B cell (primary cell): ENCODE measurements around the gene NUCB1. TPM values are rescaled to one million over a fixed set of nuclear protein-coding genes. Genes with fewer than 3 reads are reported as not detected.

Source experiments
- ATAC-seq: fragments of 200-7000 bp; cut with Tn5 transposase; one replicate; pipeline ENCODE4 v1.10.0; 2021; ENCODE audit warnings: low read depth, mild to moderate bottlenecking, moderate number of reproducible peaks, moderate library complexity
- CTCF ChIA-PET: fragments of 350-600 bp; sonication (Branson Sonifier 250); formaldehyde crosslinking; loops from one replicate; lab custom pipeline; 2021; ENCODE audit warnings: antibody characterized with exemption, inconsistent platforms; lab: Charles Lee
- POLR2A ChIA-PET: fragments of 350-600 bp; sonication (Branson Sonifier 250); formaldehyde crosslinking; loops from one replicate; lab custom pipeline; 2021; ENCODE audit warnings: antibody characterized with exemption; lab: Charles Lee
- DNase-seq: peaks from one replicate; pipeline ENCODE4 v3.0.0; 2013
- H2AFZ ChIP-seq: 2 replicates; pipeline ENCODE4 v1.6.1; 2012; ENCODE audit warnings: mild to moderate bottlenecking, low read depth, low read length; ENCODE audit not compliant: insufficient read depth, poor library complexity, severe bottlenecking
- H3K27ac ChIP-seq, 2 donors: 1 replicate in 1 of 2; 2 replicates in 1 of 2; pipeline ENCODE4 v1.5.1; 2012 to 2013; ENCODE audit warnings: low read length in 2 of 2, mild to moderate bottlenecking in 2 of 2, moderate library complexity in 1 of 2
- H3K27me3 ChIP-seq, 4 experiments: fragments of 200-600 bp in 1 of 4; sonication (generic) in 1 of 4; replicated peaks in 1 of 4; 1 replicate in 2 of 4; 2 replicates in 2 of 4; pipeline versions ENCODE4 v1.6.1 to v1.7.0; 2013 to 2016; ENCODE audit warnings: low read length in 3 of 4, mild to moderate bottlenecking in 2 of 4, mixed read lengths in 1 of 4, moderate library complexity in 1 of 4; ENCODE audit not compliant: insufficient read depth in 4 of 4, control insufficient read depth in 3 of 4; ENCODE audit errors: control extremely low read depth in 1 of 4
- H3K36me3 ChIP-seq, 2 experiments: replicated peaks in 1 of 2; 1 replicate in 1 of 2; 2 replicates in 1 of 2; pipeline versions ENCODE4 v1.6.1 to v1.7.1; 2013; ENCODE audit warnings: low read length in 1 of 2; ENCODE audit not compliant: insufficient read depth in 2 of 2, control insufficient read depth in 1 of 2; ENCODE audit errors: control extremely low read depth in 1 of 2, extremely low read depth in 1 of 2
- H3K4me1 ChIP-seq, 2 donors: fragments of 200-600 bp in 1 of 2; sonication (generic) in 1 of 2; 1 replicate in 1 of 2; 2 replicates in 1 of 2; pipeline versions ENCODE4 v1.5.1 to v1.6.1; 2013 to 2017; ENCODE audit warnings: low read length in 2 of 2; ENCODE audit not compliant: control insufficient read depth in 2 of 2, insufficient read depth in 2 of 2
- H3K4me2 ChIP-seq: replicated peaks from 2 replicates; pipeline ENCODE3; 2012; ENCODE audit warnings: mild to moderate bottlenecking, low read depth, low read length; ENCODE audit not compliant: poor library complexity, severe bottlenecking
- H3K4me3 ChIP-seq, 5 experiments: fragments of 200-600 bp in 1 of 5; sonication (generic) in 1 of 5; 1 replicate in 3 of 5; 2 replicates in 2 of 5; pipeline versions ENCODE4 v1.5.1 to v1.7.0; 2011 to 2016; ENCODE audit warnings: low read length in 4 of 5, mild to moderate bottlenecking in 4 of 5, low read depth in 2 of 5, control low read depth in 1 of 5, moderate library complexity in 1 of 5; ENCODE audit not compliant: insufficient read depth in 1 of 5; ENCODE audit errors: control extremely low read depth in 1 of 5, extremely low read depth in 1 of 5
- H3K79me2 ChIP-seq: fragments of 200-600 bp; sonication (generic); one replicate; pipeline ENCODE4 v1.6.0; 2016; ENCODE audit warnings: low read length; ENCODE audit not compliant: control insufficient read depth, insufficient read depth
- H3K9ac ChIP-seq: fragments of 200-600 bp; sonication (generic); 2 replicates; pipeline ENCODE4 v1.6.1; 2017; ENCODE audit warnings: mild to moderate bottlenecking, low read length, moderate library complexity
- H3K9me3 ChIP-seq, 3 donors: one replicate each; pipeline versions ENCODE4 v1.6.1 to v1.7.1; 2013; ENCODE audit warnings: low read length in 2 of 3; ENCODE audit not compliant: control insufficient read depth in 2 of 3, insufficient read depth in 1 of 3; ENCODE audit errors: control extremely low read depth in 1 of 3
- H4K20me1 ChIP-seq: 2 replicates; pipeline ENCODE4 v1.6.0; 2012; ENCODE audit warnings: mild to moderate bottlenecking, low read length; ENCODE audit not compliant: insufficient read depth, control insufficient read depth, poor library complexity, severe bottlenecking
- H3K27ac Mint-ChIP-seq: one replicate; pipeline ENCODE4 v1.8.0; 2021; ENCODE audit warnings: mixed read lengths
- H3K27me3 Mint-ChIP-seq: one replicate; pipeline ENCODE4 v1.8.0; 2021; ENCODE audit warnings: mixed read lengths
- H3K4me1 Mint-ChIP-seq: one replicate; pipeline ENCODE4 v1.8.0; 2021; ENCODE audit warnings: mixed read lengths
- H3K4me3 Mint-ChIP-seq: one replicate; pipeline ENCODE4 v1.8.0; 2021; ENCODE audit warnings: mixed read lengths
- H3K9me3 Mint-ChIP-seq: one replicate; pipeline ENCODE4 v1.8.0; 2022; ENCODE audit warnings: mixed read lengths; ENCODE audit not compliant: insufficient read depth
- CTCF ChIP-seq: fragments of 200-600 bp; IDR thresholded peaks from one replicate; pipeline ENCODE4 v1.8.0; 2022; ENCODE audit warnings: antibody characterized with exemption, mild to moderate bottlenecking
- EZH2 ChIP-seq: IDR thresholded peaks from 2 replicates; pipeline ENCODE4 v1.6.1; 2012; ENCODE audit warnings: borderline replicate concordance, low read depth, mild to moderate bottlenecking, moderate library complexity, low read length; ENCODE audit not compliant: insufficient read depth, poor library complexity, severe bottlenecking
- WGBS: methylation state at CpG from one replicate; pipeline ENCODE4 v1.1.5; 2013; ENCODE audit warnings: missing lambda C conversion rate; ENCODE audit not compliant: insufficient coverage; 5-methylcytosine and 5-hydroxymethylcytosine counted together
- intact Hi-C: fragments of 100-400 bp; cut with micrococcal nuclease; formaldehyde crosslinking; loops from one replicate; pipeline ENCODE4 v1.10.0; 2022
- polyA plus RNA-seq: library from polyadenylated mRNA; depleted of rRNA; stranded (reverse); fragments of >200 nt; gene quantifications from 2 replicates; pipeline ENCODE4 v1.2.3, GENCODE V29; 2012
- total RNA-seq, 2 donors: library from RNA; stranded (reverse); fragments of 120-200 nt in 1 of 2; gene quantifications; 1 replicate in 1 of 2; 2 replicates in 1 of 2; pipeline versions ENCODE4 v1.2.3 to v1.2.4, GENCODE V29; 2013 to 2022

The NUCB1 gene
- total and polyA plus RNA-seq, 2 donors (not counting 1 experiment from before 2014, with no cell fraction given), result 118 to 134 TPM

- H3K4me1 ChIP-seq, result peaks cover 5 to 14% of the 10 kb centered on the region in 2 donors
- Mint-ChIP-seq H3K9me3 (no peaks in the 10 kb centered on the region), H3K4me1 (peaks cover 10% of the 10 kb centered on the region), H3K4me3 (no peak overlapping the region), H3K27me3 (peaks cover 12% of the 10 kb centered on the region), H3K27ac (no peak overlapping the region)
- no peak for DNase-seq
- no peak overlapping the region for H3K9ac ChIP-seq
- no peak overlapping the region for H3K4me2 ChIP-seq
- ATAC-seq, result no peak
- H3K4me3 ChIP-seq, result no peak overlapping the region
- ChIA-PET CTCF (no interaction called here), POLR2A (no interaction called here)
- H3K36me3 ChIP-seq, result no peaks in the 10 kb centered on the region
- H3K79me2 ChIP-seq, result no peaks in the 10 kb centered on the region
- 78% methylated on average over 5 of the region's 7 CpGs for WGBS
- peaks cover 0 to 3% (median 0%) of the 10 kb centered on the region in 3 donors for H3K9me3 ChIP-seq
- intact Hi-C loops, result no loop called here
- H3K27me3 ChIP-seq, result peaks cover 0 to 5% (median 0%) of the 10 kb centered on the region in 4 experiments
- TF ChIP-seq EZH2, result no peak
- TF ChIP-seq CTCF, result no peak
- H2AFZ ChIP-seq, result no peak overlapping the region
- H4K20me1 ChIP-seq, result no peaks in the 10 kb centered on the region
- no peak overlapping the region for H3K27ac ChIP-seq
These were observed 37.3 kb upstream of the NUCB1 start for GRCh38 chr19:48862827-48863226.

GRCh38 chr19:48866692-48867091 is 33.4 kb upstream of the NUCB1 start:
- ChIA-PET CTCF (no interaction called here), POLR2A (no interaction called here)
- Histone ChIP-seq H3K4me3 (no peak overlapping the region), H4K20me1 (no peaks in the 10 kb centered on the region), H3K27me3 (peaks cover 0 to 7% (median 0%) of the 10 kb centered on the region in 4 experiments), H3K27ac (no peak overlapping the region), H3K36me3 (no peaks in the 10 kb centered on the region), H3K9me3 (no peaks in the 10 kb centered on the region), H3K79me2 (no peaks in the 10 kb centered on the region), H3K4me2 (no peak overlapping the region), H3K9ac (no peak overlapping the region), H2AFZ (no peak overlapping the region), H3K4me1 (peaks cover 0 to under 1% of the 10 kb centered on the region in 2 donors)
- Mint-ChIP-seq H3K27me3 (peaks cover 16% of the 10 kb centered on the region), H3K4me1 (no peaks in the 10 kb centered on the region), H3K27ac (no peak overlapping the region), H3K4me3 (no peak overlapping the region), H3K9me3 (no peaks in the 10 kb centered on the region)
- DNase-seq, result no peak
- intact Hi-C loops, result no loop called here
- ATAC-seq, result no peak
- WGBS, result 84% methylated on average over 5 of the region's 6 CpGs
- TF ChIP-seq EZH2, result no peak
- TF ChIP-seq CTCF, result no peak
